HG03039 (cell line): ENCODE data around the gene GIPR.

Experiments used
- ATAC-seq: cut with Tn5 transposase; IDR thresholded peaks from one replicate; pipeline ENCODE4 v1.9.1; 2021; ENCODE audit warnings: mild to moderate bottlenecking, moderate library complexity; ENCODE audit not compliant: unreplicated experiment

GIPR gene

GRCh38 chr19:45645068-45645630, 22.9 kb upstream of the GIPR start:
- ATAC-seq: no peak

GRCh38 chr19:45645631-45646344, 22.2 kb upstream of the GIPR start:
- ATAC-seq: no peak

- ATAC-seq: no peak
Measured at GRCh38 chr19:45646345-45646698, 21.7 kb upstream of the GIPR start.

GRCh38 chr19:45650722-45651121, 17.3 kb upstream of the GIPR start:
- ATAC-seq: no peak

- no peak for ATAC-seq
Measured at GRCh38 chr19:45653634-45654033, 14.4 kb upstream of the GIPR start.

GRCh38 chr19:45655073-45655472, 12.9 kb upstream of the GIPR start:
- no peak for ATAC-seq

- no peak for ATAC-seq
Measured at GRCh38 chr19:45657520-45658167, 10.4 kb upstream of the GIPR start.

- no peak for ATAC-seq
Measured at GRCh38 chr19:45659096-45659729, 8.8 kb upstream of the GIPR start.

- ATAC-seq: no peak
Measured at GRCh38 chr19:45660636-45661035, 7.4 kb upstream of the GIPR start.

GRCh38 chr19:45663800-45664199, 4.2 kb upstream of the GIPR start:
- no peak for ATAC-seq

GRCh38 chr19:45664575-45664974, 3.4 kb upstream of the GIPR start:
- no peak for ATAC-seq

GRCh38 chr19:45668342-45668871, 386 bp downstream of the GIPR start:
- ATAC-seq: no peak

GRCh38 chr19:45670670-45671453, 2.8 kb downstream of the GIPR start:
- ATAC-seq: no peak

GRCh38 chr19:45674946-45675345, 6.9 kb downstream of the GIPR start:
- no peak for ATAC-seq

- ATAC-seq: no peak
Measured at GRCh38 chr19:45676851-45677263, 8.8 kb downstream of the GIPR start.

GRCh38 chr19:45677351-45678230, 9.6 kb downstream of the GIPR start:
- ATAC-seq: no peak

- ATAC-seq: peak; percentile 72
Measured at GRCh38 chr19:45681391-45682015, 13.5 kb downstream of the GIPR start.

GRCh38 chr19:45682117-45682516, 14.1 kb downstream of the GIPR start:
- no peak for ATAC-seq

GRCh38 chr19:45682908-45683307, 14.9 kb downstream of the GIPR start:
- ATAC-seq: no peak
